NCI-H187 treated with DMSO at 0.1 percent for 48 hours (cell line): ENCODE data around the gene COX7B.

Source experiments
- DNase-seq: peaks from one replicate; lab custom pipeline; 2025; lab: John Stamatoyannopoulos, UW

Gene COX7B

DNA sequence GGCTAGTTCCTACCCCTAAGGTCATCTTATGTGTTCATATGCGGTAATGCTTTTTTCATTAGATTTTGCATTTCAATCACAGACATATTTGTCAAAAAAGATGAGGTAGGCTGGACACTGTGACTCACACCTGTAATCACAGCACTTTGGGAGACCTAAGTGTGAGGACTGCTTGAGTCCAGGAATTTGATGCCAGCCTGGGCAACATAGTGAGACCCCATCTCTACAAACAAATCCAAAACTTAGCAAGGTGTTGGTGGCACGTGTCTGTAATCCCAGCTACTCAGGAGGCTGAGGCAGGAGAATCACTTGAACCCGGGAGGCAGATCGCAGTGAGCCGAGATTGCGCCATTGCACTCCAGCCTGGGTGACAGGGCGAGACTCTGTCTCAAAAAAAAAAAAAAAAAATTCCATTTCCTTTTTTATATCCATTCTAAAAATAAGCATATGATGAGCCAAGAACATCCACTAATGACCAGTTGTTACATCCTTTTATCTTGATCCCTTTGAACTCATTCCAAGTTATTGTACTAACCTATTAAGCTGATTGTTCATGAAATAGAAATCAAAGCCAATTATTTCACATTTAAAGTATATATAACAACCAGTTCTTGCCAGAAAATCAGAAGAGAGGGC is 46.8 kb downstream of the COX7B start:
- DNase-seq, result no peak

DNA sequence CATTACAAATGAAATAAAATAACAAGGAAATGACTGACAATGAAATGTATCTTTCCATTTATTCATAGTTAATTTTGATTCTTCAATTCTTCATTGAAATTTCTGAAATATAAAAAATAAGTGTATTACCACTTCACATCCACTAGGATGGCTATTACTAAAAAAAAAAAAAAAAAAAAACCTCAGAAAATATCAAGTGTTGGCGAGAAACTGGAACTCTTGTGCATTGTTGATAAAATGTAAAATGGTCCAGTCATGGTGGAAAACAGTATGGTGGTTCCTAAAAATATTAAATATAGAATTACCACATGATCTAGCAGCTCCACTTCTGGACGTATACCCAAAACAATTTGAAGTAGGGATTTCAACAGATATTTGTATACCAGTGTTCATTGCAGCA is 47.3 kb downstream of the COX7B start:
- no peak for DNase-seq

DNA sequence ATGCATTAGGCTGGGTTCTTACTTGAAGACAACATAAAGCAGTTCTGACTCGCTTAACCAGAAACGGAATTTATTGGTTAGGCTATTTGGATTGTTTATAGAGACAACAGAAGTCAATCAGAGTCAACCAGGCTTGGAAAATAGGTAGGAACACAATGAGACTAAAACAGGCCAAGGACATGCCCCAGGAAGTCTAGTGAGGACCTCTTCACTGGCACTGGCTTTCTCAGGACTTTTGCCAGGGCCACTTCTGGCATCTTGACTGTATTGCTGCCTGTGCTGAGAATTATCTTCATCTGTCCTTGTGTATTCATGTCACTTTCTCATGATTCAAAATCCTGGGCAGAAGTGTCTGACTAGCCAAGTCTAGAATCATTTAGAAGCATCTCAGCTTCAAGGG is 50.6 kb downstream of the COX7B start:
- no peak for DNase-seq

DNA sequence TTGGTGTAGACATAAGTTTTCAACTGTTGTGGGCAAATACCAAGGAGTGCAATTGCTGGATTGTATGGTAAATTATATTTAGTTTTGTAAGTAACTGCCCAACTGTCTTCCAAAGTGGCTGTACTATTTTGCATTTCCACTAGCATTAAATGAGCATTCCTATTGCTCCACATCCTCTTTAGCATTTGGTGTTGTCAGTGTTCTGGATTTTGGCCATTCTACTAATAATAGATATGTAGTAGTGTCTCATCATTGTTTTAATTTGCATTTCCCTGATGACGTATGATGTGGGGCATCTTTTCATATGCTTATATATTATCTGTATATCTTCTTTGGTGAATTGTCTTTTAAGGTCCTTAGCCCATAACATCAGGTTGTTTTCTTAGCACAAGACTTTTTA is 52.9 kb downstream of the COX7B start:
- DNase-seq, result no peak

DNA sequence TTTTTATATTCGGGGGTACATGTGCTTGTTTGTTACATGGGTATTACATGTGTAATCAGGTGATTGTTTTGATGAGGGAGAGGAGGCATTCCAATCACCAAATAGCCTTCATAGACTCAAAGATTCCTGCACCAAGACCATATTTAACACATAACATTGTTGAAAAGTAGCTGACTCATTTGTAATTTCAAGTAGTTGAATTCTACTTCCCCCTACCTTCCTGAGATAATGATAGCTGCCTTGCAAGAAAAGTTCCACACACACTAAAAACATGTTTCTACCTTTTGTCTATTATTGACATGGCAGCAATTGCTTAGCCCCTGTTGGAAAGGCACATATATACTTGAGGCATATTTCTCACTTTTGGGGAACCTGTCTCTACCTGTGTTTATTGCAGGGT is 54.0 kb downstream of the COX7B start:
- DNase-seq, result no peak

DNA sequence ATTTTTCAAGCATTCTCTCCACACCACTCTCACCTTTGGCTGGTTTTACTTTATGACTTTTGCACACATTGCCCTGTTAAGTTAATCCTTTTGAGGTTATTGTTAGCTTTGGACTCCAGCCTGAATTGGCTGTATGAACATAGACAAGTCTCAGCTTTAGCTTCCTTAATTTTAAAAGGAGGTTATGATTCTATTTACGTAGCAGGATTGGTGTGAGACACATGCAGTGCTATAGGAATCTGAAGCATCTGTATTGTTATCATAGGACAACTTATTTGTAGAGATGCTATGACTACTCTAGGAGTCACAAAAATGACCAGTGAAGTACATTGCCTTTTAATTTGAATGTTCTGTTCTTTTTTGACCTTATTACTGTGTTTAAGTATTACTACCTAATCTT is 54.4 kb downstream of the COX7B start:
- no peak for DNase-seq
